AG04449 (cell line): ENCODE results near the gene TMPO.

Experiments used
- CTCF ChIA-PET: fragments of 350-600 bp; formaldehyde crosslinking; extraction: SDS; loops from one replicate; lab custom pipeline; 2021; ENCODE audit warnings: antibody characterized with exemption; lab: Yijun Ruan, JAX
- POLR2A ChIA-PET: fragments of 400-600, 350-600 bp; formaldehyde crosslinking; extraction: SDS; loops from one replicate; lab custom pipeline; 2020; ENCODE audit warnings: antibody characterized with exemption, inconsistent platforms; lab: Yijun Ruan, JAX
- DNase-seq: peaks from one replicate; pipeline ENCODE4 v3.0.0-alpha.2; 2010; ENCODE audit warnings: low read depth, low spot score
- H3K4me3 ChIP-seq: 2 replicates; pipeline ENCODE4 v1.5.1; 2011; ENCODE audit warnings: low read depth, mild to moderate bottlenecking, control low read depth, low read length
- CTCF ChIP-seq: IDR thresholded peaks from one replicate; pipeline ENCODE4 v1.5.1; 2011; ENCODE audit warnings: mild to moderate bottlenecking, moderate library complexity, low read length, control low read depth, inconsistent platforms; ENCODE audit not compliant: insufficient read depth; ENCODE audit errors: missing control alignments

Gene TMPO

GRCh38 chr12:98579835-98580234 lies 64.4 kb downstream of the TMPO start:
- ChIA-PET POLR2A (no interaction called here), CTCF (interaction anchor here (1.5 to 3.8 kb wide), 2 partner anchors 11 to 13 kb away, joined by 8 to 31 read pairs; no protein-coding TSS in a partner anchor)
- no peak overlapping the region for H3K4me3 ChIP-seq
- DNase-seq, result no peak
- no peak for TF ChIP-seq CTCF

- ChIA-PET CTCF (interaction anchor here (1.5 to 3.8 kb wide), 3 partner anchors 9 to 14 kb away, joined by 3 to 31 read pairs (median 6); no protein-coding TSS in a partner anchor), POLR2A (interaction anchor here (1.1 kb wide), 1 partner anchor 12 kb away, joined by 3 read pairs; no protein-coding TSS in a partner anchor)
- no peak for DNase-seq
- no peak overlapping the region for H3K4me3 ChIP-seq
- TF ChIP-seq CTCF, result no peak
Observed at GRCh38 chr12:98580695-98581094, 65.3 kb downstream of the TMPO start.

- POLR2A ChIA-PET, result interaction anchor here (1.1 kb wide), 1 partner anchor 12 kb away, joined by 3 read pairs; no protein-coding TSS in a partner anchor
Observed at GRCh38 chr12:98581101-98581500, 65.7 kb downstream of the TMPO start.

GRCh38 chr12:98582093-98582492 lies 66.7 kb downstream of the TMPO start:
- no peak for DNase-seq
- no peak overlapping the region for H3K4me3 ChIP-seq
- no peak for TF ChIP-seq CTCF
- CTCF ChIA-PET, result interaction anchor here (1.0 to 2.7 kb wide), 4 partner anchors 10 to 72 kb away, joined by 3 to 11 read pairs (median 4); no protein-coding TSS in a partner anchor
- POLR2A ChIA-PET, result interaction anchor here (1.1 kb wide), 1 partner anchor 11 kb away, joined by 3 read pairs; no protein-coding TSS in a partner anchor

More at GRCh38 chr12:98581101-98581500, 65.7 kb downstream of the TMPO start:
- no peak for TF ChIP-seq CTCF
- H3K4me3 ChIP-seq, result no peak overlapping the region
- DNase-seq, result no peak
- CTCF ChIA-PET, result interaction anchor here (0.9 to 3.8 kb wide), 4 partner anchors 9 to 48 kb away, joined by 3 to 31 read pairs (median 4); no protein-coding TSS in a partner anchor

GRCh38 chr12:98587084-98587483 lies 71.7 kb downstream of the TMPO start:
- POLR2A ChIA-PET, result no interaction called here
- no peak for DNase-seq
- CTCF ChIA-PET, result interaction anchor here (6.2 kb wide), 1 partner anchor 21 kb away, joined by 37 read pairs; no protein-coding TSS in a partner anchor
- no peak overlapping the region for H3K4me3 ChIP-seq
- no peak for TF ChIP-seq CTCF

- POLR2A ChIA-PET, result no interaction called here
- TF ChIP-seq CTCF, result peak; percentile 19
- H3K4me3 ChIP-seq, result no peak overlapping the region
- DNase-seq, result peak; percentile 45
- CTCF ChIA-PET, result interaction anchor here (1.1 to 6.2 kb wide), 3 partner anchors 25 to 163 kb away, joined by 3 to 37 read pairs (median 5); no protein-coding TSS in a partner anchor
Observed at GRCh38 chr12:98591209-98591608, 75.8 kb downstream of the TMPO start.
